ENCODE measurements around the gene MBD6.
"Not testable (repeated sequence)": the region's sequence is repeated elsewhere in the genome, so short reads cannot be mapped to it uniquely, and the experiment has no call there.

Gene MBD6

DNA sequence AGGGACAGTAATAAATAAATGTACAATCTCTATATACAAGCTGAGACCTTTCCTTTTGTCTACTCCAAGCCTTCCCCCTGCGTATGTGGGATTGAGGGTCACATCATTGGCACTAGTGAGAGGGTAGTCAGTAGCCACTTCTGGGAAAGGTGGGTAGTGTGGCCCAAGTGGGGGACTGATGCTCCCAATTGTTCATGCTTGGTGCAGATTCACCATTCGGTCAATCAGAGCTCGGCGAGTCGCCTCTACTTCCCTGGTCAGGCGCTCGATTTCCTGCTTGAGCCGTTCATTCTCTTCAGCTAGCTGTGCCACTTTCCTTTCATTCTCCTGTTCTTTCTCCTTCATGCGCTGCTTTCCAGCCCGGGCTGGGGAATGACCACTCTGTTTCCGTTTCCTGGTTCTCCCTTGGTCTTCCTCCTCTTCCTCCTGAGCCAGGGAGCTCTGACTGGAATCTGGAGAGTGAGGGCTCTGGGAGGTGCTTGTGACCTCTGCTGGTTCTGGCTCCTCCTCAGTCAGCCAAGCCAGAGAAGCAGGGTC is 5.9 kb upstream of the MBD6 start:
- Histone ChIP-seq H3F3A (ENCODE audit: insufficient read depth, low read length) (peaks cover 51% of the 10 kb centered on the region), H3K27me3 (replicated peaks; ENCODE audit: insufficient read depth, low read length) (no peaks in the 10 kb centered on the region), H3K4me3 (ENCODE audit: low read length) (no peak overlapping the region), H3K9me3 (replicated peaks; ENCODE audit: insufficient read depth, low read length) (no peaks in the 10 kb centered on the region), H2AFZ (ENCODE audit: low read length) (no peak overlapping the region), H3K36me3 (replicated peaks; ENCODE audit: insufficient read depth, low read length) (peaks cover 24% of the 10 kb centered on the region), H3K4me2 (ENCODE audit: low read depth, low read length) (no peak overlapping the region), H4K20me1 (ENCODE audit: insufficient read depth, low read length) (no peaks in the 10 kb centered on the region), H3K9me2 (replicated peaks; ENCODE audit: insufficient read depth, low read length) (no peaks in the 10 kb centered on the region), H3K79me2 (ENCODE audit: low read length) (peaks cover 46% of the 10 kb centered on the region), H3K27ac (ENCODE audit: low read length) (no peak overlapping the region), H3K4me1 (ENCODE audit: low read length) (peaks cover 14% of the 10 kb centered on the region), H3K9ac (ENCODE audit: low read length) (no peak overlapping the region)
- DNase-seq, result no peak
- TF ChIP-seq, protein P1, sequence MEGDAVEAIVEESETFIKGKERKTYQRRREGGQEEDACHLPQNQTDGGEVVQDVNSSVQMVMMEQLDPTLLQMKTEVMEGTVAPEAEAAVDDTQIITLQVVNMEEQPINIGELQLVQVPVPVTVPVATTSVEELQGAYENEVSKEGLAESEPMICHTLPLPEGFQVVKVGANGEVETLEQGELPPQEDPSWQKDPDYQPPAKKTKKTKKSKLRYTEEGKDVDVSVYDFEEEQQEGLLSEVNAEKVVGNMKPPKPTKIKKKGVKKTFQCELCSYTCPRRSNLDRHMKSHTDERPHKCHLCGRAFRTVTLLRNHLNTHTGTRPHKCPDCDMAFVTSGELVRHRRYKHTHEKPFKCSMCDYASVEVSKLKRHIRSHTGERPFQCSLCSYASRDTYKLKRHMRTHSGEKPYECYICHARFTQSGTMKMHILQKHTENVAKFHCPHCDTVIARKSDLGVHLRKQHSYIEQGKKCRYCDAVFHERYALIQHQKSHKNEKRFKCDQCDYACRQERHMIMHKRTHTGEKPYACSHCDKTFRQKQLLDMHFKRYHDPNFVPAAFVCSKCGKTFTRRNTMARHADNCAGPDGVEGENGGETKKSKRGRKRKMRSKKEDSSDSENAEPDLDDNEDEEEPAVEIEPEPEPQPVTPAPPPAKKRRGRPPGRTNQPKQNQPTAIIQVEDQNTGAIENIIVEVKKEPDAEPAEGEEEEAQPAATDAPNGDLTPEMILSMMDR (IDR thresholded peaks at IDR 0.05; ENCODE audit: low read length), result no peak
- no peak for TF ChIP-seq EZH2 (optimal IDR thresholded peaks at IDR 0.05; ENCODE audit: low read depth, low read length)
- TF ChIP-seq EZH2phosphoT487 (IDR thresholded peaks at IDR 0.05; ENCODE audit: low read length), result no peak

DNA sequence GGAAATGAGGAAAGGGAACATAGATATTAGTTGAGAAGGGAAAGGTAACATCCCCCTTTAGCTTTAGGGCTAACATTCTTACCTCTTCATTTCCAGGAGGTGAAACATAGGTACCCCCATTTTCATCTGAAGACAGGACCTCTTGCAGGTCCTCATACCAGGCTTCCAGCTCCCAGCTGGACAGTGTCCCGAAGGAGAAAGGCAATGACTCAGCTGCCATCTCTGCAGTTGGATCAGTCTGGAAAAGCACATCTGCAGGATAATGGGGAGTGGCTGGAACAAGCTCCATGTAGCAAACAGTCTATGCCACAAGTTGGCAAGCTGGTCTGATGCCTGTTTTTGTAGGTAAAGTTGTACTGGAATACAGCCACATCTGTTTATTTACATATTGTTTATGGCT is 5.4 kb upstream of the MBD6 start:
- H3K79me2 ChIP-seq (ENCODE audit: low read length), result peaks cover 45% of the 10 kb centered on the region
- H4K20me1 ChIP-seq (ENCODE audit: insufficient read depth, low read length), result no peaks in the 10 kb centered on the region
- H3K4me2 ChIP-seq (ENCODE audit: low read depth, low read length), result no peak overlapping the region
- no peak overlapping the region for H3K4me3 ChIP-seq (ENCODE audit: low read length)
- no peak overlapping the region for H3K9ac ChIP-seq (ENCODE audit: low read length)
- peaks cover 53% of the 10 kb centered on the region for H3F3A ChIP-seq (ENCODE audit: insufficient read depth, low read length)
- peaks cover 19% of the 10 kb centered on the region for H3K4me1 ChIP-seq (ENCODE audit: low read length)
- no peak overlapping the region for H2AFZ ChIP-seq (ENCODE audit: low read length)
- H3K9me2 ChIP-seq (replicated peaks; ENCODE audit: insufficient read depth, low read length), result no peaks in the 10 kb centered on the region
- TF ChIP-seq, protein P1 (IDR thresholded peaks at IDR 0.05; ENCODE audit: low read length), result no peak
- TF ChIP-seq EZH2phosphoT487 (IDR thresholded peaks at IDR 0.05; ENCODE audit: low read length), result no peak
- TF ChIP-seq EZH2 (optimal IDR thresholded peaks at IDR 0.05; ENCODE audit: low read depth, low read length), result no peak
- no peaks in the 10 kb centered on the region for H3K9me3 ChIP-seq (replicated peaks; ENCODE audit: insufficient read depth, low read length)
- no peak for DNase-seq
- H3K27me3 ChIP-seq (replicated peaks; ENCODE audit: insufficient read depth, low read length), result no peaks in the 10 kb centered on the region
- no peak overlapping the region for H3K27ac ChIP-seq (ENCODE audit: low read length)
- H3K36me3 ChIP-seq (replicated peaks; ENCODE audit: insufficient read depth, low read length), result peaks cover 20% of the 10 kb centered on the region

DNA sequence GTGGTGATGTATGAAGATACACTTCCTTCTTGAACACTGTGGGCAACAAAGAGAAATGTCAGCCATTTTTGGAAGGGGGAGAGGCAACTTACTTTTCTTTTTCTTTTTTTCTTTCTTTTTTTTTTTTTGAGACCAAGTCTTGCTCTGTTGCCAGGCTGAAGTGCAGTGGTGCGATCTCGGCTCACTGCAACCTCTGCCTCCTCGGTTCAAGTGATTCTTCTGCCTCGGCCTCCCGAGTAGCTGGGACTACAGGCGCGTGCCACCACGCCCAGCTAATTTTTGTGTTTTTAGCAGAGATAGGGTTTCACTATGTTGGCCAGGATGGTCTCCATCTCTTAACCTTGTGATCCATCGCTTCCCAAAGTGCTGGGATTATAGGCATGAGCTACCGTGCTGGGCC is 4.9 kb upstream of the MBD6 start:
- DNase-seq; H3K9me2 ChIP-seq (replicated peaks; ENCODE audit: insufficient read depth, low read length); H3K4me2 ChIP-seq (ENCODE audit: low read depth, low read length); H2AFZ ChIP-seq (ENCODE audit: low read length); H3K4me3 ChIP-seq (ENCODE audit: low read length); H4K20me1 ChIP-seq (ENCODE audit: insufficient read depth, low read length); H3K27ac ChIP-seq (ENCODE audit: low read length); H3K9me3 ChIP-seq (replicated peaks; ENCODE audit: insufficient read depth, low read length); H3K9ac ChIP-seq (ENCODE audit: low read length); H3K27me3 ChIP-seq (replicated peaks; ENCODE audit: insufficient read depth, low read length): not testable (repeated sequence)
- Histone ChIP-seq H3K79me2 (ENCODE audit: low read length) (peaks cover 40% of the 10 kb centered on the region), H3K36me3 (replicated peaks; ENCODE audit: insufficient read depth, low read length) (peaks cover 18% of the 10 kb centered on the region), H3F3A (ENCODE audit: insufficient read depth, low read length) (peaks cover 51% of the 10 kb centered on the region), H3K4me1 (ENCODE audit: low read length) (peaks cover 19% of the 10 kb centered on the region)

DNA sequence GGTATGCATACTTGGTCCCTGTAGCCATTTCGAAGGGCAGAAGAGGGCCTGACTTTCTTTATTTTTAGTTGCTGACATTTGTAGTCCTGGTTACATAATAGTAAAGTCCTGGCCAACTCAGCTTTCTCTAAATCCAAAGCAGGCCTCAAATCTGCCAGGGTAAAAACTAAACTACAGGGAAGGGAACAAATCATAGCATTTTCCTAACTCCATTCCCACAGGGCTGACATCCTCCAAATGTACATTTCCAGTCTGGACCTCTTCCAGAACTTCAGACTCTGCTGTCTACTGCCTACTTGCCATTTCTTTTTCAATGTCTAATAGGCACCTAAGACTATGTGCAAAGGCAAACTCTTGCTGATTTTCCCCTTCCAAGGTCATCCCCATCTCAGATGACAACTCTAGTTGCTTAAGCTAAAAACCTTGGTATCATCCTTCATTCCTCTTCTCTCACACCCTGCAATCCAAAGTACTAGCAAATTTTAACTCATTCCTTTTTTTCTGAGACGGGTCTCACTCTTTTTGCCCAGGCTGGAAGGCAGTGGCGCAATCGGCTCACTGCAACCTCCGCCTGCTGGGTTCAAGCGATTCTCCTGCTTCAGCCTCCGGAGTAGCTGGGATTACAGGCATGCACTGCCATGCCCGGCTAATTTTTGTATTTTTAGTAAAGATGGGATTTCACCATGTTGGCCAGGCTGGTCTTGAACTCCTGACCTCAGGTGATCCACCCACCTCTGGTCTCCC is 4.3 kb upstream of the MBD6 start:
- H3K9me2 ChIP-seq (replicated peaks; ENCODE audit: insufficient read depth, low read length), result no peaks in the 10 kb centered on the region
- H3K4me3 ChIP-seq (ENCODE audit: low read length), result no peak overlapping the region
- no peaks in the 10 kb centered on the region for H3K27me3 ChIP-seq (replicated peaks; ENCODE audit: insufficient read depth, low read length)
- no peak overlapping the region for H2AFZ ChIP-seq (ENCODE audit: low read length)
- TF ChIP-seq EZH2phosphoT487 (IDR thresholded peaks at IDR 0.05; ENCODE audit: low read length) (no peak), EZH2 (optimal IDR thresholded peaks at IDR 0.05; ENCODE audit: low read depth, low read length) (no peak)
- TF ChIP-seq, protein P1 (IDR thresholded peaks at IDR 0.05; ENCODE audit: low read length), result no peak
- H3F3A ChIP-seq (ENCODE audit: insufficient read depth, low read length), result peaks cover 50% of the 10 kb centered on the region
- no peak overlapping the region for H3K9ac ChIP-seq (ENCODE audit: low read length)
- H3K4me2 ChIP-seq (ENCODE audit: low read depth, low read length), result peak overlapping the region; percentile 83
- no peaks in the 10 kb centered on the region for H4K20me1 ChIP-seq (ENCODE audit: insufficient read depth, low read length)
- H3K27ac ChIP-seq (ENCODE audit: low read length), result no peak overlapping the region
- H3K79me2 ChIP-seq (ENCODE audit: low read length), result peaks cover 43% of the 10 kb centered on the region
- H3K9me3 ChIP-seq (replicated peaks; ENCODE audit: insufficient read depth, low read length), result no peaks in the 10 kb centered on the region
- H3K4me1 ChIP-seq (ENCODE audit: low read length), result peaks cover 19% of the 10 kb centered on the region
- peaks cover 18% of the 10 kb centered on the region for H3K36me3 ChIP-seq (replicated peaks; ENCODE audit: insufficient read depth, low read length)
- DNase-seq, result no peak

Data from MM.1S (cell line).